ENCODE data around the gene WDR86. TPM values are rescaled to one million over a fixed set of nuclear protein-coding genes. Genes with fewer than 3 reads are reported as not detected.
A peak's percentile ranks its signal among the peaks of the same experiment; 100 is the strongest.

WDR86 gene
- total RNA-seq, 1 experiment from 2014 or later: 24.4 TPM

- H3K9me3 Mint-ChIP-seq: peaks cover 35% of the 10 kb centered on the region
- H3K27ac Mint-ChIP-seq: no peak overlapping the region
- H3K36me3 Mint-ChIP-seq: peaks cover 16% of the 10 kb centered on the region
- no peak for ATAC-seq
- no peak for DNase-seq (ENCODE audit: low spot score)
- H3K4me3 Mint-ChIP-seq: no peak overlapping the region
- H3K27me3 Mint-ChIP-seq (ENCODE audit: low read depth): peaks cover 30% of the 10 kb centered on the region
- peaks cover 17% of the 10 kb centered on the region for H3K4me1 Mint-ChIP-seq
- POLR2A ChIA-PET: no interaction called here
- CTCF ChIA-PET: no interaction called here
- TF ChIP-seq, protein P1, sequence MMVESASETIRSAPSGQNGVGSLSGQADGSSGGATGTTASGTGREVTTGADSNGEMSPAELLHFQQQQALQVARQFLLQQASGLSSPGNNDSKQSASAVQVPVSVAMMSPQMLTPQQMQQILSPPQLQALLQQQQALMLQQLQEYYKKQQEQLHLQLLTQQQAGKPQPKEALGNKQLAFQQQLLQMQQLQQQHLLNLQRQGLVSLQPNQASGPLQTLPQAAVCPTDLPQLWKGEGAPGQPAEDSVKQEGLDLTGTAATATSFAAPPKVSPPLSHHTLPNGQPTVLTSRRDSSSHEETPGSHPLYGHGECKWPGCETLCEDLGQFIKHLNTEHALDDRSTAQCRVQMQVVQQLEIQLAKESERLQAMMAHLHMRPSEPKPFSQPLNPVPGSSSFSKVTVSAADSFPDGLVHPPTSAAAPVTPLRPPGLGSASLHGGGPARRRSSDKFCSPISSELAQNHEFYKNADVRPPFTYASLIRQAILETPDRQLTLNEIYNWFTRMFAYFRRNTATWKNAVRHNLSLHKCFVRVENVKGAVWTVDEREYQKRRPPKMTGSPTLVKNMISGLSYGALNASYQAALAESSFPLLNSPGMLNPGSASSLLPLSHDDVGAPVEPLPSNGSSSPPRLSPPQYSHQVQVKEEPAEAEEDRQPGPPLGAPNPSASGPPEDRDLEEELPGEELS (CRISPR knock-in tag; IDR thresholded peaks at IDR 0.05): no peak
- TF ChIP-seq ZNF263 (CRISPR knock-in tag; IDR thresholded peaks at IDR 0.05; ENCODE audit: low read depth) (no peak), ZNF532 (CRISPR knock-in tag; IDR thresholded peaks at IDR 0.05; ENCODE audit: borderline replicate concordance) (no peak), NR3C1 (CRISPR knock-in tag; conservative IDR thresholded peaks at IDR 0.05; ENCODE audit: low read depth) (no peak), TP53 (CRISPR knock-in tag; IDR thresholded peaks at IDR 0.05) (no peak), MAX (CRISPR knock-in tag; IDR thresholded peaks at IDR 0.05) (no peak), OVOL2 (CRISPR knock-in tag; IDR thresholded peaks at IDR 0.05; ENCODE audit: borderline replicate concordance) (no peak), ZNF121 (CRISPR knock-in tag; IDR thresholded peaks at IDR 0.05) (no peak)
- TF ChIP-seq, protein P2, sequence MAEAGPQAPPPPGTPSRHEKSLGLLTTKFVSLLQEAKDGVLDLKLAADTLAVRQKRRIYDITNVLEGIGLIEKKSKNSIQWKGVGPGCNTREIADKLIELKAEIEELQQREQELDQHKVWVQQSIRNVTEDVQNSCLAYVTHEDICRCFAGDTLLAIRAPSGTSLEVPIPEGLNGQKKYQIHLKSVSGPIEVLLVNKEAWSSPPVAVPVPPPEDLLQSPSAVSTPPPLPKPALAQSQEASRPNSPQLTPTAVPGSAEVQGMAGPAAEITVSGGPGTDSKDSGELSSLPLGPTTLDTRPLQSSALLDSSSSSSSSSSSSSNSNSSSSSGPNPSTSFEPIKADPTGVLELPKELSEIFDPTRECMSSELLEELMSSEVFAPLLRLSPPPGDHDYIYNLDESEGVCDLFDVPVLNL (CRISPR knock-in tag; IDR thresholded peaks at IDR 0.05; ENCODE audit: borderline replicate concordance, low read depth): no peak
- TF ChIP-seq, protein P3, sequence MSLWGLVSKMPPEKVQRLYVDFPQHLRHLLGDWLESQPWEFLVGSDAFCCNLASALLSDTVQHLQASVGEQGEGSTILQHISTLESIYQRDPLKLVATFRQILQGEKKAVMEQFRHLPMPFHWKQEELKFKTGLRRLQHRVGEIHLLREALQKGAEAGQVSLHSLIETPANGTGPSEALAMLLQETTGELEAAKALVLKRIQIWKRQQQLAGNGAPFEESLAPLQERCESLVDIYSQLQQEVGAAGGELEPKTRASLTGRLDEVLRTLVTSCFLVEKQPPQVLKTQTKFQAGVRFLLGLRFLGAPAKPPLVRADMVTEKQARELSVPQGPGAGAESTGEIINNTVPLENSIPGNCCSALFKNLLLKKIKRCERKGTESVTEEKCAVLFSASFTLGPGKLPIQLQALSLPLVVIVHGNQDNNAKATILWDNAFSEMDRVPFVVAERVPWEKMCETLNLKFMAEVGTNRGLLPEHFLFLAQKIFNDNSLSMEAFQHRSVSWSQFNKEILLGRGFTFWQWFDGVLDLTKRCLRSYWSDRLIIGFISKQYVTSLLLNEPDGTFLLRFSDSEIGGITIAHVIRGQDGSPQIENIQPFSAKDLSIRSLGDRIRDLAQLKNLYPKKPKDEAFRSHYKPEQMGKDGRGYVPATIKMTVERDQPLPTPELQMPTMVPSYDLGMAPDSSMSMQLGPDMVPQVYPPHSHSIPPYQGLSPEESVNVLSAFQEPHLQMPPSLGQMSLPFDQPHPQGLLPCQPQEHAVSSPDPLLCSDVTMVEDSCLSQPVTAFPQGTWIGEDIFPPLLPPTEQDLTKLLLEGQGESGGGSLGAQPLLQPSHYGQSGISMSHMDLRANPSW (CRISPR knock-in tag; conservative IDR thresholded peaks at IDR 0.05; ENCODE audit: low read depth): no peak
Measured at GRCh38 chr7:151423936-151424335, 14.1 kb upstream of the WDR86 start.

GRCh38 chr7:151423226-151423625 lies 13.4 kb upstream of the WDR86 start:
- Mint-ChIP-seq H3K27me3 (ENCODE audit: low read depth) (peaks cover 33% of the 10 kb centered on the region), H3K9me3 (peaks cover 35% of the 10 kb centered on the region), H3K36me3 (peaks cover 16% of the 10 kb centered on the region), H3K4me3 (no peak overlapping the region), H3K4me1 (peaks cover 10% of the 10 kb centered on the region), H3K27ac (no peak overlapping the region)
- CTCF ChIA-PET: no interaction called here
- ATAC-seq (no peak), DNase-seq (ENCODE audit: low spot score) (no peak)
- TF ChIP-seq ATF1 (CRISPR knock-in tag; IDR thresholded peaks at IDR 0.05) (no peak), GRHL2 (CRISPR knock-in tag; IDR thresholded peaks at IDR 0.05; ENCODE audit: insufficient replicate concordance, severe bottlenecking) (peak; percentile 35)
- POLR2A ChIA-PET: no interaction called here
